ENCODE data around the gene RAB11FIP4. TPM values are rescaled to one million over a fixed set of nuclear protein-coding genes. Genes with fewer than 3 reads are reported as not detected.
A peak's percentile ranks its signal among the peaks of the same experiment; 100 is the strongest.

RAB11FIP4 gene
- polyA plus RNA-seq, 1 of the 3 experiments (the other 2 are of a cell fraction) = 9.4 TPM

DNA sequence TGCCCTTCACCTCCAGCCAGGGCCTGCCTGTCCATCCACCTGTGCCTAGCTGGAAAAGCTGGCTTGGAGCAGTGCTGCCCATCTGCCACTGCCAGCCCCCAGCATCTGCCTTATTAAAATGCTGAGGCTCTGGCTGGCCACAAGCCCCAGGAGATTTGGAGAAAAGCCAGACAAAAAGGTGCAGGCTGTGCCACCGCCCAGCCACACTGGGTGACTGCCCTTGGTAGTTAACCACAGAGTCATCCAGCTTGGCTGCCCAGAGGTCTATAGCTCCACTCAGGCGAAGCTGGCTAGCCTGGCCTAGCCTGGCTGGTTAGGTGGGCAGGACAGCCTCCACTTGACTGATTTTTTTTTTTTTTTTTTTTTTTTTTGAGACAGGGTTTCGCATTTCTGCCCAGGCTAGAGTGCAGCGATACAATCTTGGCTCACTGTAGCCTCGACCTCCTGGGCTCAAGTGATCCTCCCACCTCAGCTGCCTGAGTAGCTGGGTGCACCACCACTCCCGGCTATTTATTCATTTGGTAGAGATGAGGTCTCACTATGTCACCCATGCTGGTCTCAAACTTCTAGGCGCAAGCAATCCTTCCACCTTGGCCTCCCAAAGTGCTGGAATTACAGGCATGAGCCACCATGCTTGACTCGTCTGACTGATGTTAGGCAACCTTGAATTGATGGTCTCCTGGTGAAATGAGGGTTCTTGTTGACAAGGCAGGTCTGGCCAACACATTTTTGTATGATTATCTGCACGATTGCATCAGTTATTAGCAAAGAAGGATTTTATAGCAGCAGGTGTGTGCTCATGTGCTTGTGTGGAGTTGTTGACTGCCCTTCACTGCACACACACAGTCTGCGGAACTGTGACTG, 103.8 kb downstream of the RAB11FIP4 start:
- CTCF ChIA-PET = interaction anchor here (0.8 to 1.2 kb wide), 3 partner anchors 22 to 106 kb away, joined by 3 read pairs; no protein-coding TSS in a partner anchor

DNA sequence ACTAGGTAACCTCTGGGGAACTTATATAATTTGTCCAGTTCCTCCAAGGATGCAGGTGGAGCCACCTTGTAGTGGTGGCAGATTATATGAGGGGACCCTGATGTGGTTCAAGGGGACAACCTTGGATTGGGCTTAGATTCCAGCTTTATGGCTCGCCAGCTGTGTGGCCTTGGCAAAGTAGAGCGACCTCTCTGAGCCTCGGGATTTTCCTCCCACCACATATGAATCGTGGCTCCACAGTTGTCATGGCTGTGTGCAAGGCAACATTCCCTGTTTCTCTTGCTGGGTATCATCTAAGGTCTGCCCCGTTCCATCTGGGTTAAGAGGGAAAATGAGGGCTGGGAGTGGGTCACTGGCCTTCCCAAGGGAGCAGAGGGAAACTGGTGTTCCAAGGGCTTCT, 104.6 kb downstream of the RAB11FIP4 start:
- Histone ChIP-seq H2AFZ (ENCODE audit: low read depth) (no peak overlapping the region), H3F3A (replicated peaks; ENCODE audit: insufficient read depth) (no peaks in the 10 kb centered on the region), H3K27me3 (ENCODE audit: insufficient read depth) (no peaks in the 10 kb centered on the region), H3K36me3 (replicated peaks in 1 of 2; ENCODE audit: control insufficient read depth in 1 of 2, insufficient read depth in 2 of 2, low read length in 1 of 2) (no peaks in the 10 kb centered on the region), H3K4me3 (ENCODE audit: low read depth in 2 of 2, low read length in 1 of 2) (no peak overlapping the region), H3K9me3 (no peaks in the 10 kb centered on the region), H3K79me2 (ENCODE audit: insufficient read depth) (no peaks in the 10 kb centered on the region), H3K9me2 (no peaks in the 10 kb centered on the region), H3K27ac (ENCODE audit: low read depth in 2 of 2, low read length in 1 of 2) (no peak overlapping the region), H3K4me2 (no peak overlapping the region), H3K4me1 (ENCODE audit: control insufficient read depth in 1 of 2, insufficient read depth in 2 of 2, low read depth in 1 of 2, low read length in 1 of 2) (peaks cover 8 to 30% of the 10 kb centered on the region in 2 experiments; a peak in 2 of 4 replicates), H3K9ac (no peak overlapping the region), H4K20me1 (ENCODE audit: insufficient read depth) (no peaks in the 10 kb centered on the region)
- no peak for TF ChIP-seq JUND (IDR thresholded peaks at IDR 0.05)
- CTCF ChIA-PET = no interaction called here
- no peak for DNase-seq
- WGBS (ENCODE audit: low lambda C conversion rate) = 74% methylated on average over 5 of the region's 5 CpGs
- POLR2A ChIA-PET = no interaction called here

More for the DNA sequence above, 103.8 kb downstream of the RAB11FIP4 start:
- WGBS (ENCODE audit: low lambda C conversion rate) = 83% methylated on average over 10 of the region's 10 CpGs
- no peaks in the 10 kb centered on the region for H3K9me2 ChIP-seq
- H3K9me3 ChIP-seq = no peaks in the 10 kb centered on the region
- no peaks in the 10 kb centered on the region for H3K27me3 ChIP-seq (ENCODE audit: insufficient read depth)
- no peaks in the 10 kb centered on the region for H3K36me3 ChIP-seq (replicated peaks in 1 of 2; ENCODE audit: control insufficient read depth in 1 of 2, insufficient read depth in 2 of 2, low read length in 1 of 2)
- H3K27ac ChIP-seq (ENCODE audit: low read depth in 2 of 2, low read length in 1 of 2) = peak overlapping the region in 1 of 2 experiments; percentile 14; a peak in 1 of 4 replicates
- H3F3A ChIP-seq (replicated peaks; ENCODE audit: insufficient read depth) = no peaks in the 10 kb centered on the region
- no peak overlapping the region for H3K4me2 ChIP-seq
- no peaks in the 10 kb centered on the region for H3K79me2 ChIP-seq (ENCODE audit: insufficient read depth)
- no peaks in the 10 kb centered on the region for H4K20me1 ChIP-seq (ENCODE audit: insufficient read depth)
- no peak overlapping the region for H2AFZ ChIP-seq (ENCODE audit: low read depth)
- no peak overlapping the region for H3K4me3 ChIP-seq (ENCODE audit: low read depth in 2 of 2, low read length in 1 of 2)
- POLR2A ChIA-PET = no interaction called here
- H3K9ac ChIP-seq = no peak overlapping the region
- no peak for TF ChIP-seq CHD2 (IDR thresholded peaks at IDR 0.05; ENCODE audit: low read length, partially characterized antibody)
- peak in 1 of 2 experiments; percentile 45; a peak in 1 of 4 replicates for TF ChIP-seq EP300 (IDR thresholded peaks at IDR 0.05; ENCODE audit: borderline replicate concordance in 1 of 2, low read depth in 1 of 2, low read length in 1 of 2)
- DNase-seq = peak; percentile 50
- peaks cover 7 to 28% of the 10 kb centered on the region in 2 experiments; a peak in 2 of 4 replicates for H3K4me1 ChIP-seq (ENCODE audit: control insufficient read depth in 1 of 2, insufficient read depth in 2 of 2, low read depth in 1 of 2, low read length in 1 of 2)

- H3K4me2 ChIP-seq = no peak overlapping the region
- no peaks in the 10 kb centered on the region for H3K36me3 ChIP-seq (replicated peaks in 1 of 2; ENCODE audit: control insufficient read depth in 1 of 2, insufficient read depth in 2 of 2, low read length in 1 of 2)
- H3K4me3 ChIP-seq (ENCODE audit: low read depth in 2 of 2, low read length in 1 of 2) = no peak overlapping the region
- no peaks in the 10 kb centered on the region for H4K20me1 ChIP-seq (ENCODE audit: insufficient read depth)
- no peak overlapping the region for H3K27ac ChIP-seq (ENCODE audit: low read depth in 2 of 2, low read length in 1 of 2)
- DNase-seq = no peak
- no peaks in the 10 kb centered on the region for H3K9me2 ChIP-seq
- H3K79me2 ChIP-seq (ENCODE audit: insufficient read depth) = no peaks in the 10 kb centered on the region
- peaks cover 8 to 30% of the 10 kb centered on the region in 2 experiments; a peak in 2 of 4 replicates for H3K4me1 ChIP-seq (ENCODE audit: control insufficient read depth in 1 of 2, insufficient read depth in 2 of 2, low read depth in 1 of 2, low read length in 1 of 2)
- no peaks in the 10 kb centered on the region for H3K27me3 ChIP-seq (ENCODE audit: insufficient read depth)
- no peaks in the 10 kb centered on the region for H3F3A ChIP-seq (replicated peaks; ENCODE audit: insufficient read depth)
- 89% methylated on average over 6 of the region's 6 CpGs for WGBS (ENCODE audit: low lambda C conversion rate)
- no peak overlapping the region for H3K9ac ChIP-seq
- no peaks in the 10 kb centered on the region for H3K9me3 ChIP-seq
- no peak overlapping the region for H2AFZ ChIP-seq (ENCODE audit: low read depth)
- POLR2A ChIA-PET = interaction anchor here (0.6 kb wide), 1 partner anchor 44 kb away, joined by 3 read pairs; no protein-coding TSS in a partner anchor
- CTCF ChIA-PET = no interaction called here
- TF ChIP-seq SIN3A (IDR thresholded peaks at IDR 0.05; ENCODE audit: borderline replicate concordance, low read depth, low read length) (no peak), EZH2phosphoT487 (IDR thresholded peaks at IDR 0.05; ENCODE audit: borderline replicate concordance, low read depth) (no peak), USF1 (IDR thresholded peaks at IDR 0.05; ENCODE audit: borderline replicate concordance, low read depth) (no peak), GABPA (IDR thresholded peaks at IDR 0.05; ENCODE audit: low read depth) (no peak), PBX3 (IDR thresholded peaks at IDR 0.05) (no peak), YY1 (IDR thresholded peaks at IDR 0.05; ENCODE audit: low read depth) (no peak), NFIC (IDR thresholded peaks at IDR 0.05; ENCODE audit: borderline replicate concordance) (no peak), CHD2 (IDR thresholded peaks at IDR 0.05; ENCODE audit: low read length, partially characterized antibody) (no peak), MXI1 (IDR thresholded peaks at IDR 0.05; ENCODE audit: low read depth, low read length) (no peak), RFX5 (IDR thresholded peaks at IDR 0.05; ENCODE audit: low read length) (no peak), ZBTB33 (IDR thresholded peaks at IDR 0.05; ENCODE audit: borderline replicate concordance, low read depth) (no peak)
- TF ChIP-seq, protein P1, sequence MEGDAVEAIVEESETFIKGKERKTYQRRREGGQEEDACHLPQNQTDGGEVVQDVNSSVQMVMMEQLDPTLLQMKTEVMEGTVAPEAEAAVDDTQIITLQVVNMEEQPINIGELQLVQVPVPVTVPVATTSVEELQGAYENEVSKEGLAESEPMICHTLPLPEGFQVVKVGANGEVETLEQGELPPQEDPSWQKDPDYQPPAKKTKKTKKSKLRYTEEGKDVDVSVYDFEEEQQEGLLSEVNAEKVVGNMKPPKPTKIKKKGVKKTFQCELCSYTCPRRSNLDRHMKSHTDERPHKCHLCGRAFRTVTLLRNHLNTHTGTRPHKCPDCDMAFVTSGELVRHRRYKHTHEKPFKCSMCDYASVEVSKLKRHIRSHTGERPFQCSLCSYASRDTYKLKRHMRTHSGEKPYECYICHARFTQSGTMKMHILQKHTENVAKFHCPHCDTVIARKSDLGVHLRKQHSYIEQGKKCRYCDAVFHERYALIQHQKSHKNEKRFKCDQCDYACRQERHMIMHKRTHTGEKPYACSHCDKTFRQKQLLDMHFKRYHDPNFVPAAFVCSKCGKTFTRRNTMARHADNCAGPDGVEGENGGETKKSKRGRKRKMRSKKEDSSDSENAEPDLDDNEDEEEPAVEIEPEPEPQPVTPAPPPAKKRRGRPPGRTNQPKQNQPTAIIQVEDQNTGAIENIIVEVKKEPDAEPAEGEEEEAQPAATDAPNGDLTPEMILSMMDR (IDR thresholded peaks at IDR 0.05) = no peak
Observed at GRCh38 chr17:31496601-31497000, 105.1 kb downstream of the RAB11FIP4 start.
